ENCODE data around the gene CORT.

DNA sequence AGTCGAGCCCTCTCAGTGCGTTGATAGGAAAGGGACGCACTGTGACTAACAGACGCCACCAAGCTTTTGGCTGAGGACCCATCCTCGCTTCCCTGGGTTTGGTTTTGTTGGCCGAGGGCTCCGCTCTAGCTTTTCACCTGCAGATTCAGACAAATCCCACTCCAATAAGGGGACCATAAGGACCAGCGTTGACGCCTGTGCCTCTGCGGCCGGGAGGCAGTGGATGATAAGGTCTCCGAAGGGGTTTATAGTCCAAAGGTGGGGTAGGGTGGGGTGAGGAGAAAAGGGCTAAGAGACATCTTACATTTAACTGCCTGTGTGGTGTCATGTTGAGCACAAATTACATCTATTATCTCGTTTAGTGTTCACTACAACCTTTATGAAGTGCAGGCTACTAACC, 25.7 kb downstream of the CORT start:
- TF ChIP-seq, protein P1, sequence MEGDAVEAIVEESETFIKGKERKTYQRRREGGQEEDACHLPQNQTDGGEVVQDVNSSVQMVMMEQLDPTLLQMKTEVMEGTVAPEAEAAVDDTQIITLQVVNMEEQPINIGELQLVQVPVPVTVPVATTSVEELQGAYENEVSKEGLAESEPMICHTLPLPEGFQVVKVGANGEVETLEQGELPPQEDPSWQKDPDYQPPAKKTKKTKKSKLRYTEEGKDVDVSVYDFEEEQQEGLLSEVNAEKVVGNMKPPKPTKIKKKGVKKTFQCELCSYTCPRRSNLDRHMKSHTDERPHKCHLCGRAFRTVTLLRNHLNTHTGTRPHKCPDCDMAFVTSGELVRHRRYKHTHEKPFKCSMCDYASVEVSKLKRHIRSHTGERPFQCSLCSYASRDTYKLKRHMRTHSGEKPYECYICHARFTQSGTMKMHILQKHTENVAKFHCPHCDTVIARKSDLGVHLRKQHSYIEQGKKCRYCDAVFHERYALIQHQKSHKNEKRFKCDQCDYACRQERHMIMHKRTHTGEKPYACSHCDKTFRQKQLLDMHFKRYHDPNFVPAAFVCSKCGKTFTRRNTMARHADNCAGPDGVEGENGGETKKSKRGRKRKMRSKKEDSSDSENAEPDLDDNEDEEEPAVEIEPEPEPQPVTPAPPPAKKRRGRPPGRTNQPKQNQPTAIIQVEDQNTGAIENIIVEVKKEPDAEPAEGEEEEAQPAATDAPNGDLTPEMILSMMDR (optimal IDR thresholded peaks at IDR 0.05 in 1 of 3, IDR thresholded peaks at IDR 0.05 in 1 of 3, conservative IDR thresholded peaks at IDR 0.05 in 1 of 3; ENCODE audit: extremely low read depth in 1 of 3, insufficient read depth in 2 of 3, low read length in 3 of 3), result no peak
- no peak for TF ChIP-seq EZH2 (IDR thresholded peaks at IDR 0.05; ENCODE audit: low read length)

Measured in keratinocyte (primary cell).